Loucy (cell line): ENCODE measurements around the gene ELL2.

Source experiments
- CTCF ChIP-seq: fragments of 200-600 bp; sonication (generic); conservative IDR thresholded peaks from 2 replicates; pipeline ENCODE4 v1.5.1; 2014; ENCODE audit warnings: mild to moderate bottlenecking, antibody characterized with exemption, low read length
- EZH2phosphoT487 ChIP-seq: fragments of 200-600 bp; IDR thresholded peaks from 2 replicates; pipeline ENCODE4 v1.6.1; 2018; ENCODE audit warnings: antibody characterized with exemption, mild to moderate bottlenecking, moderate library complexity, borderline replicate concordance

GRCh38 chr5:95899006-95899405 is 62.6 kb downstream of the ELL2 start:
- TF ChIP-seq EZH2phosphoT487 (no peak), CTCF (no peak)
